ENCODE data around the gene BACH1. TPM values are rescaled to one million over a fixed set of nuclear protein-coding genes. Genes with fewer than 3 reads are reported as not detected.

The BACH1 gene
- polyA plus RNA-seq, 1 donor from 2014 or later, result 29.7 TPM

DNA sequence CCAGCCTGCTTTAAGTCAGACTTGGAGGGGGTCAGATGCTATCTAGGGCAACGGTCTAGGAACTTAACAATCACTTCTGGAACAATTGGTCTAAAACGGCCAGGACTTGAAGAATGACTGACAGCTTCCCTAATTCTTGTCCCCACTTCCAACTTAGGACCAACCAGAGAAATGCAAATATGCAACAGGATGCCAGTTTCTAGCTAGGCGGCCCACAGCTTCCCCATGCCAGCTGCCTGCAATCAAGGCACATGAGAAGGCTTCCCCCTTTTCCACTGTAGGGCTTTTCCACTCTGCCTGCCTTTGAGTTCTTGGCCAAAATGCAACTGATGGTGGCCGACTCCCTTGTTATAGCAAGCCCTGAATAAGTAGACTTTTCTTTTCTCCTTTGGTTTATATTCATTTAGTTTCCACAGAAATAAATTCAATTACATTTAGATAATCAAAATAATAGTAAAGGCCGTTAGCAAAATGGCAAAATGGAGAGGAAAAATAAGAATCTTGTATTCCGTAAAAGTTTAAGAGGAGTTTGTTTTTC lies 80.9 kb downstream of the BACH1 start:
- Histone ChIP-seq H3K9me2 (ENCODE audit: insufficient read depth, low read length) (no peaks in the 10 kb centered on the region), H3K9me3 (ENCODE audit: low read length) (no peaks in the 10 kb centered on the region)

GRCh38 chr21:29382030-29382654 lies 83.4 kb downstream of the BACH1 start:
- no peaks in the 10 kb centered on the region for H3K79me2 ChIP-seq (replicated peaks; ENCODE audit: insufficient read depth, low read length)
- H3K27me3 ChIP-seq (ENCODE audit: insufficient read depth, low read depth, low read length), result no peaks in the 10 kb centered on the region
- no peaks in the 10 kb centered on the region for H3K36me3 ChIP-seq (ENCODE audit: insufficient read depth, low read length)
- H3F3A ChIP-seq (ENCODE audit: insufficient read depth, low read length, poor library complexity, severe bottlenecking), result no peaks in the 10 kb centered on the region
- no peaks in the 10 kb centered on the region for H4K20me1 ChIP-seq (ENCODE audit: insufficient read depth)
- no peak overlapping the region for H3K27ac ChIP-seq (ENCODE audit: low read length)
- H3K9me3 ChIP-seq (ENCODE audit: low read length), result no peaks in the 10 kb centered on the region
- H3K4me2 ChIP-seq (ENCODE audit: low read length), result no peak overlapping the region
- no peak overlapping the region for H2AFZ ChIP-seq (ENCODE audit: low read depth, low read length)
- no peaks in the 10 kb centered on the region for H3K9me2 ChIP-seq (ENCODE audit: insufficient read depth, low read length)
- H3K9ac ChIP-seq (ENCODE audit: low read length), result no peak overlapping the region
- H3K4me3 ChIP-seq (ENCODE audit: low read length), result no peak overlapping the region
- TF ChIP-seq TAF1 (IDR thresholded peaks at IDR 0.05; ENCODE audit: low read depth) (no peak), SMC3 (conservative IDR thresholded peaks at IDR 0.05; ENCODE audit: poor library complexity) (no peak), REST (IDR thresholded peaks at IDR 0.05; ENCODE audit: borderline replicate concordance) (no peak), POLR2AphosphoS5 (IDR thresholded peaks at IDR 0.05) (no peak), EZH2 (IDR thresholded peaks at IDR 0.05; ENCODE audit: borderline replicate concordance, insufficient read depth, low read length, poor library complexity, severe bottlenecking) (no peak), RAD21 (conservative IDR thresholded peaks at IDR 0.05) (no peak), MXI1 (conservative IDR thresholded peaks at IDR 0.05; ENCODE audit: poor library complexity, severe bottlenecking) (no peak)

More for the DNA sequence above, 80.9 kb downstream of the BACH1 start:
- Histone ChIP-seq H3K79me2 (replicated peaks; ENCODE audit: insufficient read depth, low read length) (no peaks in the 10 kb centered on the region), H3K27ac (ENCODE audit: low read length) (no peak overlapping the region), H3K4me2 (ENCODE audit: low read length) (no peak overlapping the region), H3K4me3 (ENCODE audit: low read length) (no peak overlapping the region), H3K9ac (ENCODE audit: low read length) (no peak overlapping the region), H2AFZ (ENCODE audit: low read depth, low read length) (no peak overlapping the region), H3K36me3 (ENCODE audit: insufficient read depth, low read length) (no peaks in the 10 kb centered on the region), H3K27me3 (ENCODE audit: insufficient read depth, low read depth, low read length) (no peaks in the 10 kb centered on the region), H3F3A (ENCODE audit: insufficient read depth, low read length, poor library complexity, severe bottlenecking) (no peaks in the 10 kb centered on the region), H4K20me1 (ENCODE audit: insufficient read depth) (no peaks in the 10 kb centered on the region)
- TF ChIP-seq REST (IDR thresholded peaks at IDR 0.05; ENCODE audit: borderline replicate concordance) (no peak), SMC3 (conservative IDR thresholded peaks at IDR 0.05; ENCODE audit: poor library complexity) (no peak), EP300 (conservative IDR thresholded peaks at IDR 0.05; ENCODE audit: poor library complexity, severe bottlenecking) (no peak), RAD21 (conservative IDR thresholded peaks at IDR 0.05) (no peak), POLR2AphosphoS5 (IDR thresholded peaks at IDR 0.05) (no peak), EZH2 (IDR thresholded peaks at IDR 0.05; ENCODE audit: borderline replicate concordance, insufficient read depth, low read length, poor library complexity, severe bottlenecking) (no peak), CTCF (IDR thresholded peaks at IDR 0.05; ENCODE audit: poor library complexity, severe bottlenecking) (no peak), MXI1 (conservative IDR thresholded peaks at IDR 0.05; ENCODE audit: poor library complexity, severe bottlenecking) (no peak), TAF1 (IDR thresholded peaks at IDR 0.05; ENCODE audit: low read depth) (no peak)

Measured in neural cell (in vitro differentiated cells).